AG09309 (cell line): ENCODE measurements around the gene CAMTA2.

Experiments
- DNase-seq: peaks from one replicate; pipeline ENCODE4 v3.0.0-alpha.2; 2010; ENCODE audit warnings: low read depth
- H3K4me3 ChIP-seq: 2 replicates; pipeline ENCODE4 v1.5.1; 2011; ENCODE audit warnings: mild to moderate bottlenecking, low read depth, low read length, moderate library complexity; ENCODE audit not compliant: control insufficient read depth
- CTCF ChIP-seq: IDR thresholded peaks from 2 replicates; pipeline ENCODE4 v1.5.1; 2011; ENCODE audit warnings: mild to moderate bottlenecking, low read depth, low read length, inconsistent platforms; ENCODE audit not compliant: insufficient read depth, control insufficient read depth; ENCODE audit errors: missing control alignments

The CAMTA2 gene

GRCh38 chr17:4947411-4948165, 39.9 kb downstream of the CAMTA2 start:
- no peak for TF ChIP-seq CTCF
- no peak for DNase-seq
- peak overlapping the region; percentile 88 for H3K4me3 ChIP-seq

DNA sequence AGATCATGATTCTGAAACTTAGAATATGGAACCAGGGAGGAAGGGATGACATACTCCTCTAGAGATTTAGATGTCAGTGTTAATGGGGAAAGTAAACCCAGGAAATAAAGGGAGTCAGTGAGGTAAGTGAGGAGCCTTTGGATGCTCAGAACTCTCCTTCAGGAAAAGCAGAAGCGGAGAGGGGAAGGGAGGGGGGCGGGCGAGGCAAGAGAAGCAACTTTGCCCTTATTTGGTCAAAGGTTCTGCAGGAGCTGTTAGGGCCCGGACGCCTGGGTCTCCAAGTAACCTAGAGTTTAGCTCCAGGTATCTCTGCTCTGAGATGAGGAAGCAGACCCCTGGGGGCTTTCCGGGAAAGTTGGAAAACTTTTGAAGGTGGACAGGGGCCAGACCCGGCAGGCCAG, 40.5 kb downstream of the CAMTA2 start:
- no peak for TF ChIP-seq CTCF
- no peak for DNase-seq
- H3K4me3 ChIP-seq = peak overlapping the region; percentile 88

GRCh38 chr17:4946312-4946976, 41.0 kb downstream of the CAMTA2 start:
- no peak for TF ChIP-seq CTCF

DNA sequence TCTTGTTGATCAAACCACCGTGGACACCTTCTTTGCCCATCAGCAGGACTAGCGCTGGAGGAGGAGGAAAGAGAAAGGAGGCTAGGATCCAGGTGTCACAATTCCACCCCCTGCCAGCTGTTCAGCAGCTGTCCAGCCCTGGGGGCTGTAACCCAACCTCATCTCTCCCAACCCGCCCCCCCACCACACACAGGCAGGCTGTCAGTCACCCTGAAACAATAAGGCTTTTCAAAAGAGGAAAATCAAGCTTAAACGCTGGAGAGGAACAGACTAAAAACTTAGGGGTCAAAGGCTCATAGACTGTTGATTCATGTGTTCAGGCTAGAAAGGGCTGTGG, 41.6 kb downstream of the CAMTA2 start:
- no peak for DNase-seq
- H3K4me3 ChIP-seq = peak overlapping the region; percentile 88
- TF ChIP-seq CTCF = no peak

More at GRCh38 chr17:4946312-4946976, 41.0 kb downstream of the CAMTA2 start:
- no peak for DNase-seq
- H3K4me3 ChIP-seq = peak overlapping the region; percentile 88

DNA sequence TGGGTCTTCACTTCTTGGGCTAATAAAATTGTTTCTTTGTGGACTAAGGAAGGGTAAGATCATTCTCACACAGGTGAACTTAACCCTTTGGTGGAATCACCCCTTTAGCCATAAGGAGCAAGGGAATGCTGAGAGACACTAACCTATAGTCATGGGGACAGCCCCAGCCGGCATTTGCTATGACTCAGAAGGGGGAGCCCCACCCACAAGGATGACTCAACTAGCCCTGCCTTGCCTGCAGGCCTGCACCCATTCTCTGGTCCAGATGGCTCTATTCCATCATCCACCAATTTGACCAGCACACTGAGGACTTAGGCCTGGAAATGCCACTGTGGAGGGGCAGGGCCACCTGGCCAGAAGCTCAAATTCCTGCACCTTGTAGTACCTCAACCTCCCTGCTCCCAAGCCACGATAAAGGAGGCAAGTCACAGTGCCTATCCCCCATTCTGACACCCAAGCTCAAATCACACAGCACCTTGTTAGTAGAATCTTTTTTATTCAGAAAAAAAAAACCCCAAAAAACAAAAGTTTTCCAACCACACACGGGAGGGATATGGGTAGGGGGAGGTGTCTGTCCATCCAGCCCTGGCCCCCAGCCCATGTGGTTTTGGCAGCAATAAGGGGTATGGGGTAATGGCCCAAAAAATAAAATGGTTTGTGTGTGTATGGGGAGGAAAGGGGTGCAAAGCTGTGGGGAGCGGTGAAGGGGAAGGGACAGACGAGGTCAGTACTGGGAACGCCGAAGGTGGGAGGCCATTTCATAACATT, 42.1 kb downstream of the CAMTA2 start:
- peak overlapping the region; percentile 88 for H3K4me3 ChIP-seq
- TF ChIP-seq CTCF = no peak
- DNase-seq = peak; percentile 73

GRCh38 chr17:4944554-4945175, 42.8 kb downstream of the CAMTA2 start:
- TF ChIP-seq CTCF = no peak

More at GRCh38 chr17:4944554-4945175, 42.8 kb downstream of the CAMTA2 start:
- peak overlapping the region; percentile 21 for H3K4me3 ChIP-seq
- DNase-seq = no peak
